ENCODE data around the gene GRIN1.

GRIN1 gene

DNA sequence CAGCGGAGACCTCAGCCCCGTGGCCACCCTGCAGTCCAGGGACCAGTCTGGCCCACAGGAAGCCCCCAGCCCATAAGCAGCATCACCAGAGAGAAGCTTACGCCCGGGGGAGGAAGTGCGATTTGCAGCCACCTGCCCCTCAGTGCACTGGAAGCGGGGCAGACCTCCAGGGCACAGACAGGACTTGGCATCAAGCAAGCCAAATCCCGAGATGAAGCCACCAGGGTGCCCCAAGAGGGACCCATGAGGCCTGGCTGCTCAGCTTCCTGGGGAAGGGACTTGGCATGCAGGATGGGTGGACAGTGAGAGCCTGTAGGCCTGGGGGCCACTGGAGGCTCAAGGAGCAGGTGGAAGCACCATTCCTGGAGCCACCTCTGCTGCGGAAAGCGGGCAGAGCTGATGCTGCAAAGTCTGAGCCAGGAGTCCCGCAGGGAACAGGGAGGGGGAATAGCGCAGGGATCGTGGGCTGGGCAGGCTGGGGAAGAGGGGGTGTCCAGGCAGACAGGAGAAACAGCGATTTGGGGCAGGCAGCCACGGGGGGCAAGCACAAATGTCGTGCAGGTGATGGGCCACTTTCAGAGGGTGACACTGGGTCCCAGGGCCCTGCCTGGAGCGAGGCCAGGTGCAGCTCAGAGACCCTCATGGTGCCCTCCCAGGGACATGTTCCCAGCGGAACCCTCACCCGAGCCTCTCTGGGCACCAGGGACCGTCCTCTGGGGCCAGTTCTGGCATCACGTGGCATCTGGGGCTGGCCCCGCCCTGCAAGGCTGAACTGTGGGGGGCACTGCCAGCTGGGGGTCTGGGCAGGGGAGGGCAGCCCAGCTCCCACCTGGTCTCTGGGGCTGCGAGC is 27.7 kb downstream of the GRIN1 start:
- DNase-seq = no peak

DNA sequence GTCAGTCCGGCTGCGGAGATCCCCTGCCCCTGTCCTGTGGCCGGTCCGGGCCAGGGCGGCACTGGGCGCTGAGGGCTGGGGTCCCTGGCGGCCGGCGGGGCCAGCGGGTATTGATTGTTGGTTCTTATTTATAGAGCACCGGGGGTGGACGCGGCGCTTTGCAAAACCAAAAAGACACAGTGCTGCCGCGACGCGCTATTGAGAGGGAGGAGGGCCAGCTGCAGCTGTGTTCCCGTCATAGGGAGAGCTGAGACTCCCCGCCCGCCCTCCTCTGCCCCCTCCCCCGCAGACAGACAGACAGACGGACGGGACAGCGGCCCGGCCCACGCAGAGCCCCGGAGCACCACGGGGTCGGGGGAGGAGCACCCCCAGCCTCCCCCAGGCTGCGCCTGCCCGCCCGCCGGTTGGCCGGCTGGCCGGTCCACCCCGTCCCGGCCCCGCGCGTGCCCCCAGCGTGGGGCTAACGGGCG is 28.4 kb downstream of the GRIN1 start:
- DNase-seq = no peak

DNA sequence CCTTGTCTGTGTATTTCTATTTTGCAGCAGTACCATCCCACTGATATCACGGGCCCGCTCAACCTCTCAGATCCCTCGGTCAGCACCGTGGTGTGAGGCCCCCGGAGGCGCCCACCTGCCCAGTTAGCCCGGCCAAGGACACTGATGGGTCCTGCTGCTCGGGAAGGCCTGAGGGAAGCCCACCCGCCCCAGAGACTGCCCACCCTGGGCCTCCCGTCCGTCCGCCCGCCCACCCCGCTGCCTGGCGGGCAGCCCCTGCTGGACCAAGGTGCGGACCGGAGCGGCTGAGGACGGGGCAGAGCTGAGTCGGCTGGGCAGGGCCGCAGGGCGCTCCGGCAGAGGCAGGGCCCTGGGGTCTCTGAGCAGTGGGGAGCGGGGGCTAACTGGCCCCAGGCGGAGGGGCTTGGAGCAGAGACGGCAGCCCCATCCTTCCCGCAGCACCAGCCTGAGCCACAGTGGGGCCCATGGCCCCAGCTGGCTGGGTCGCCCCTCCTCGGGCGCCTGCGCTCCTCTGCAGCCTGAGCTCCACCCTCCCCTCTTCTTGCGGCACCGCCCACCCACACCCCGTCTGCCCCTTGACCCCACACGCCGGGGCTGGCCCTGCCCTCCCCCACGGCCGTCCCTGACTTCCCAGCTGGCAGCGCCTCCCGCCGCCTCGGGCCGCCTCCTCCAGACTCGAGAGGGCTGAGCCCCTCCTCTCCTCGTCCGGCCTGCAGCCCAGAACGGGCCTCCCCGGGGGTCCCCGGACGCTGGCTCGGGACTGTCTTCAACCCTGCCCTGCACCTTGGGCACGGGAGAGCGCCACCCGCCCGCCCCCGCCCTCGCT is 29.0 kb downstream of the GRIN1 start:
- DNase-seq = no peak

DNA sequence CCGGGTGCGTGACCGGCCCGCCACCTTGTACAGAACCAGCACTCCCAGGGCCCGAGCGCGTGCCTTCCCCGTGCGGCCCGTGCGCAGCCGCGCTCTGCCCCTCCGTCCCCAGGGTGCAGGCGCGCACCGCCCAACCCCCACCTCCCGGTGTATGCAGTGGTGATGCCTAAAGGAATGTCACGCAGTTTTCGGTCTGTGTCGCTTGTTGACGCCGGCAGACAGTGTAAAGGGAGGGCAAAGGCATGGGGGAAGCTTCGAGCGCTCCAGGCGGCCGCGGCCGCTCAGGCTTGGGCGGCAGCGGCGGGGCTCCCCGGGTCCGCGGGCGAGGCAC is 29.6 kb downstream of the GRIN1 start:
- no peak for DNase-seq

DNA sequence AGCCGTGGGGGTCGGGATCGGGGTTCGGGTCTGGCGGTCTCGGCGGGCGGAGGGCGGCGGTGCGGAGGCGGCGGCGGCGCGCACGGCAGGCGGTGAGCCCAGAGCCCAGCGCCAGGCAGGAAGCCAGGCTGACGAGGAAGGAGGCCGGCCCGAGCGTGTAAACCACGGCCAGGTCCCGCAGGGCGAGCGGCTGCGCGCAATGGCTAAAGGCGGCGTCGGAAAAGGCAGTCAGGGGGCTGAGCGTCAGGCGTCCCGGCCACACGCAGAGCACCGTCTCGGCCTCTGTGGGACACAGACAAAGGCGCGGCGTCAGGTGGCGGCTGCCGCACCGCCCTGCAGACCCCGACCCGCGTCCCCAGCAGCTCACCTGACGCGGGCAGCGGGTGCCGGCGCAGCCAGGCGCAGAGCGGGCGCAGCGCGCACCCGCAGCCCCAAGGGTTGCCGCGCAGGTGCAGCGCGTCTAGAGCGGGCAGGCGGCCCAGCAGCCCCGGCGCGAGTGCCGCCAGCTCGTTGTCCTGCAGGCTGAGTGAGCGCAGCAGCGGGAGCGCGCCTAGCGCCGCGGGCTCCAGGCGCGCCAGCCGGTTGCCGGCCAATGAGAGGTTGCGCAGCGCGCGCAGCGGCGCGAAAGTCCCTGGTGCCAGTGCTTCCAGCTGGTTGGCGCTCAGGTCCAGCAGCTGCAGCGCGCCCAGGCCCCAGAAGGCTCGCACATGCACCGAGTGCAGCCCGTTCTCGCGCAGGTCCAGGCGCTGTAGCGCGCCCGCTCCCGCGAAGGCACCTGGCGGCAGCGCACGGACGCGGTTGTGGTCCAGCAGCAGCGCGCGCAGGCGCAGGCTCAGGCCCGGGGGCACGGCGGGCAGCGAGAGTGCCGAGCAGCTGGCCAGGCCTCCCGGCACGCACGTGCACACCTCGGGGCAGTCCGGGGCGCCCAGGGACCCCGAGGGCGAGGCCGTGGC is 30.2 kb downstream of the GRIN1 start:
- no peak for DNase-seq

DNA sequence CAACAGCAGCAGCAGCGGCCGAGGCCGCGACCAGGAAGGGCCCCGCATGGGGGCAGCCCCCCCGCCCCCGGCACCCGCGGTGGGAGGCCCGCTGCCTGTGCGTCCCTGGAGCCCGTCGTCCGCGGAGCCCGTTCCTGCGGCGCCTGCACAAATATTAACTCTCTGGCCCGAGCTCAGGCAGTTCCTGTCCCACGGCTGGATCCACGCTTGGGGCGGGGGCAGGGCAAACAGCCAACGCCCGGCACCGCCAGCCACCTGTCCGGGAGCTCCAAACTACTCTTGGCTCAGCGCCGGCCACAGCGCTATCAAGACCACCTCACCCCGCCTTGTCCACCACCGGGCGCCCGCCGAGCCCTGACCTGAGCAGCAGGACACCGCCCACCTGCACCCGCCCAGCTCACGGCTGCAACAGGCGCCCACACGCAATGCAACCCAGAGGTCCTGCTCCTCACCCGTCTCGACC is 31.0 kb downstream of the GRIN1 start, which contains the start of gene LRRC26:
TSS of gene LRRC26 (minus strand) at position 156 of the 463 bp plus-strand sequence. CDS start at position 48, 108 bp downstream.
- no peak for DNase-seq

DNA sequence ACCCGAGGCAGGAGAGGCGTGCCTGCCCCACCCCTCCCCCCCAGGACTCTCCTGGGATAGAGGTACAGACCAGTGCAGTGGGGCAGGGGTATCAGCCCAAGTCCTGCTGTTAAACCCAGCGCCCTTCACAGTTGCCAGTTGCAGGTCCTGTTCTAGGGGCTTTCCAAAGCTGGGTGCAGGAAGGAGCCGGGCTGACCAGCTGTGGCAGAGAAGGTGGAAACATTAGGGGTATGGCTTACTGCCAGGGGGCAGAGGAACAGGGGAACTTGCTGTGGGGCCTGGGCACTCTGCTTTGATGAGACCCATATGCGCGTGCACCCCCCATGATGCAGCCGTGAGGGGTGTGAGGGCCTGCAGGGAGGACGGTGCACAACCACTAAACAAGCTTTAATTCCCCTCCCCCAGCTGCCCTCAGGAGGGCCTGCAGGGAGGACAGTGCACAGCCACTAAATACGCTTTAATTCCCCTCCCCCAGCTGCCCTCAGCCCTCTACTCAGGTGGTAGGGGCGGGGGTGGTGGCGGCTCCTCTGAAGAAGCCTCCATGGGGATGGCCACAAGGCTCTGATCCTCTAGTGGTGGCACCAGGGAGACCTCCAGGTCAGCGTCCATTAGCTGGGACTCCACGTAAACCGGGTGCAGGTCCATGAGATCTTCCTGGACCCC is 31.7 kb downstream of the GRIN1 start:
- DNase-seq = no peak

DNA sequence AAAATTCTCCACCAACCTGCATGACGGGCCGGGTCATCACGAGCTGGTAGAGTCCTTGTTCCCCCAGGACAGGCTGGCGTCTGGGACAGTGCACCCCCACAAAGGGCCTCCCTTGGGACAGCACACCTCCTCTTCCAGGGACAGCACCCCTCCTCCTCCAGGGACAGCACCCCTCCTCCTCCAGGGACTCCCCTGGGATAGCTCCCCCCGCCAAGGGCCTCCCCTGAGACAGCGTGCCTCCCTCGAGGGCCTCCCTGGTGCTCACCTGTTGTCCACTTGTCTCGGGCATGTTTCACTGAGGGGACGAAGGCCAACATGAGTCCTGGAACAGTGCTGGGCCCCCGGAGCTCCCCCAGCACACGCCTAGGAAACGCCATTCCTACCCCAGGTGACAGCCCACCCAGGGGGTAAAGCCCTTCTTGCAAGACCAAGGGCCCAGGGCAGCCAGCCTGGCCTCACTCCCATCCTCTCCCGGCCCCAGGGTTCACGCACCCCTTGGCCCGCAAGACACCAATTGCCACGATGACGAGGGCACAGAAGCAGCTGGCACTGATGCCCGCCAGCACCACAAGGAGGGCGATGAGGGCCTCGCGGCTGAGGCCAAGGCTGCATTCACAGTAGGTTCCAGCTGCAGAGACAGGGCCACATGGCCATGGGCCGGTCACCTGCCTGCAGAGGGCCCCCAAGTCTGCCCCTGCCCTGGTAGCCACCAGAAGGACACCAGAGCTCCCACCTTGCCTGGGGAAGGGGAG is 32.4 kb downstream of the GRIN1 start:
- no peak for DNase-seq

DNA sequence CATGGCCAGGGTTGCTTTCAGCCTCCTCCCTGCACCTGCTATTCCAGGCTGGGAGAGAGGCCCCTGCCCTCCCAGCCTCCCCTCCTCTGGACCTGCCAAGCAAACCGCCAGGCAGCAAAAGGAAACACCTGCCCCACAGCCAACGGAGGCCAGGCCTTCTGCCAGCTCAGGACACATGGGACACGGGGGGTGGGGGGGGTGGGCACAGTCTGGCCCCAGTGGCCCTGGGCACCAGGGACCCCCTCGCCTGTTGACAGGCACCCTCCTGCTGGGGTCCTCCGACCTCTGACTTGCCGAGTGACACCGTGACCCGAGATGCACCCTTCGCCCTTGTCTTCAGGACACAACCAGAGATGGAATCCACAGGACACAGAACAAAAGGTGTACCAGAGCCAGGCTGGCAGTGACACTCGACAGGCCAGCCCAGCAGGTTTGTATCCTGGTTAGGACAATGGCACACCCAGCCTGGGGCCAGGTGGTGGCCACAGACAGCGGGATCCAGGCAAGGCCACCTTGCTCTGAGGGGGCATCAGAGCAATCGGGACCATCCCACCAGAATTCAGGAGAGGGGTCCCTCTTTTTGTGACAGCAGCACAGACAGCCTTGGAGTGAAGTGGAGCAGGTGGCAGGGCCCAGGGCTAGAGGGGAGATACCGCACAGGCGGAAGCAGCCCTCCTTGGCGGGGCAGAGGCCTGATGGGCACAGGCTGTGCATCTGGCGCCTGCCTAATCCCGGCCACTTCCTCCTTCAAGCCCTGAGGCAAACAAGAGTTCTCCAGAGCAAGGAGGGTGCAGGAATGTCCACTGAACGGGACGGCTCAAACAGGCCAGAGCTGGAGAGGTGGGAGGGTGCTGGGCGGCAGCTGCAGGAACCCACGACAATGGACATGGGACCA is 34.2 kb downstream of the GRIN1 start:
- DNase-seq = no peak

DNA sequence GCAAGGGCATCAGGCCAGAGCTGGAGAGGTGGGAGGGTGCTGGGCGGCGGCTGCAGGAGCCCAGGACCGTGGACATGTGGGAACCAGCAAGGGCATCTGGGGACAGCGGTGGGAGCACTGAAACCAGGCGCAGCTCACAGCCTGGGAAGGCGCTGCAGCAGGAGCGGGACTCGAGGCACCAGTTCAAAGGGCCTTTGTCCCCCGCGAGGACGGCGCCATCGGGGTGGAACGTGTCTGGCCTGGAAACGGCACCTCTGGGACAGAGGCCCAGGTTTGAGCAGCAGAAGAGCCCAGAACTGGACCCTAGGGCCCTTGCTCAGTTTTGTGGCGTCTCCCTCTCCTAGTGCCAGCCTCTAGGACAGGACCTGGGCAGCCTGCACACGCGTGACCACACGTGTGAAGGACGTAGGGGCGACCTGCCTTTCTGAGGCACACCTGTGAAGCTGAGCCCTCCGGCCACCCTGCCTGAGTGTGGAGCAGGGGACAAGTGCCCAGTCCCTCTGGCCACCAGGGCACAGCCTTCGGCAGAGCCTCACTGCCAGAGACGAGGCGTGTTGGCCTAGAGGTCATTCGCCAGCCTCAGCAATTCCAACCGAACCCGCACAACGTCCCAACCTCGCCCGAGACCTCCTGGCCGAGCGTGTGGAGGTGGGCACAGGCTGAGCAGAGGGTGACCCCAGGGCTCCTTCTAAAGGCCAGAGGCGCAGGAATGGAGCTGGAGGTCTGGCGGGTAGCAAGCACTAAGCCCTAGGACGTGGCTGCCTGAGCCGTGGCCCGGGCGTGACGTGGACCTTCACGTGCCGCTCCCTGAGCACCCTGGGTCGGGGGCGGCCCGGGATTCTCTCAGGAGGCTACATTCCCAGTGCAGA is 35.1 kb downstream of the GRIN1 start:
- DNase-seq = no peak

DNA sequence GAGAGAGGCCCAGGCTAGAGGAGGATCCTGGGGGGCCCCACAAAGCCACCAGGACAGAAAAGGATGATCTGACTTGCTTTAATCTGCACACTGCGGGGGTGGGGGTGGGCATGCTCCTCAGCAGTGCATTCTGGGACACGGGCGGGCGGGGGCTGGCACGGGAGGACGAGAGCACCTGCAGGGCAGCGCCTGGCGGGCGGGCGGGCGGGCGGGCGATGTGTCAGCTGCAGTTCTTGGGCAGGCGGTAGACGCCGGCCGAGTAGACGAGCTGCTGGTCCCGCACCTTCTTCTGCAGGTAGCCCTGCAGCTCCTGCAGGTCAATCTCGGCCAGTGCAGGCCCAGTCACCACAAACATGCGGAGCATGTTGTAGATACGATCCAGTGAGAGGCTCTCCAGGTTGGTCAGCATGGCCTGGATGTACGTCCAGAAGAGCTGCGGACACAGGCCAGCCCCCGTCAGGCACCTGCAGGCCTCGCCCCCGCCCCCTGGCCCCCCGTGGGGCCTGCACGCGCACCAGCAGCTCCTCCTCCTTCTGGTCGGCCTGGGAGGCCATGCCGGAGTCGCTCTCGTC is 35.9 kb downstream of the GRIN1 start:
- DNase-seq = no peak

DNA sequence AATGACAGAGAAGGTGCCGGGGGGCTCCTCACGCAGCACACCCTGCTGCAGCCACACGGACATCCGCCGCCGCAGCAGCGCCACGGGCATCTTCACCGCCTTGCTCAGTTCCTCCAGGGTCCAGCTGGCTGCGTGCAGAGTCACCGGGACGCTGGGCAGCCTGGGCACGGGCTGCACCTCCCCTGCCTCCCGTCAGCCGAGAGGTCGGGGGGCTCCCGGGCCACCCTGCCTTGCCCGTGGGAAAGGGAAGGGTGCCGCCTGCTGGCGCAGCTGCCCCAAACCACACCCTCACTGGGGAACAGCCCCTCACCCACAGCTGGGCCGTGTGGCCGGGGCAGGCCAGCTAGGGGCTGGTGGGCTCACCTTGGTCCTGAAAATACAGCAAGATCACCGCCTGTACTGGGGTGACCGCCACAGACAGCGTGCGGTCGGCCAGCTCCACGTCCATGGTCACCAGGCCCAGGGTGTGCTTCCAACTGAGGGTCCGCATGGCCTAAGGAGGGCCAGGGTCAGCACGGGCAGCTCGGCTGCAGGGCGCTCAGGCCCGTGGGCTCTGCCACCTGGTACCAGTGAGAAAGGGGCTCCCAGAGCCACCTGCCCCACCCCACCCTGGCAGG is 36.5 kb downstream of the GRIN1 start:
- DNase-seq = no peak

DNA sequence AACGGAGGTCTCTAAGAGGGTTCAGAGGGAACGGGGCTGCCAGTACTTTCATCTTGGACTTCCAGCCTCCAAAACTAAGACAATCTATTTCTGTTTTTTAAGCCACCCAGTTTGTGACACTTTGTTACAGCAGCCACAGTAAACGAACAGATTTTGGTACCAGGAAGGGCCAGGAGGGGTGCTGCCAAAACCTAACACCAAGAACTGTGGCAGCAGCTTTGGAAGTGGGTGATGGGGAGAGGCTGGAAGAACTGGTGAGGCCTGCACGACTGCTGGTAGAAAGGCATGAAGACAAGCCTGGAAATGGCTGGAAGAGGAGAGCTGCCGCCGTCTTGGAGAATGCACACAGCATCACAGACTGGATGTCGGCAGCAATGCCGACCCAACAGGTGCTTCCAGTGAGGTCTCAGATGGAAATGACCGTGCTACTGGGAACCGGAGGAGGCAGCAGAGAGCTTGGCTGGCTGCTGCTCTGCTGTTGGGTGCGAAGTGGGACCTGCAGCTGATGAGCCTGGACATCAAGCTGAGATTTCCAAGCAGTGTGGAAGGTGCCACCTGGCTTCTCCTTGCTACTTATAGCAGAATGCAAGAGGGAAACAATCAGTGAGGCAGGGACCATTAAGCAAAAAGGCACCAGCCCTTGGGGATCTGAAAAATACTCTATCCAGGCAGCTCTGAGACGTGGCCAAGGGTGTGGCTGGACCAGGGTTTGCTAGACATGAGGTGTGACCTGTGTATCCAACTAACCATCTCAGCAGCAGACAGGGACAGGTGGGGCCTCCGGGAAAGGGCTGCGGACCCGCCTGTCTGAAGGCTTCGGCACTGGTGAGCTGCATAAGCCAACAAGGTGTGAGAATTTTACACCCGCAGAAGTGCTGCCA is 37.6 kb downstream of the GRIN1 start:
- peak; percentile 23 for DNase-seq

DNA sequence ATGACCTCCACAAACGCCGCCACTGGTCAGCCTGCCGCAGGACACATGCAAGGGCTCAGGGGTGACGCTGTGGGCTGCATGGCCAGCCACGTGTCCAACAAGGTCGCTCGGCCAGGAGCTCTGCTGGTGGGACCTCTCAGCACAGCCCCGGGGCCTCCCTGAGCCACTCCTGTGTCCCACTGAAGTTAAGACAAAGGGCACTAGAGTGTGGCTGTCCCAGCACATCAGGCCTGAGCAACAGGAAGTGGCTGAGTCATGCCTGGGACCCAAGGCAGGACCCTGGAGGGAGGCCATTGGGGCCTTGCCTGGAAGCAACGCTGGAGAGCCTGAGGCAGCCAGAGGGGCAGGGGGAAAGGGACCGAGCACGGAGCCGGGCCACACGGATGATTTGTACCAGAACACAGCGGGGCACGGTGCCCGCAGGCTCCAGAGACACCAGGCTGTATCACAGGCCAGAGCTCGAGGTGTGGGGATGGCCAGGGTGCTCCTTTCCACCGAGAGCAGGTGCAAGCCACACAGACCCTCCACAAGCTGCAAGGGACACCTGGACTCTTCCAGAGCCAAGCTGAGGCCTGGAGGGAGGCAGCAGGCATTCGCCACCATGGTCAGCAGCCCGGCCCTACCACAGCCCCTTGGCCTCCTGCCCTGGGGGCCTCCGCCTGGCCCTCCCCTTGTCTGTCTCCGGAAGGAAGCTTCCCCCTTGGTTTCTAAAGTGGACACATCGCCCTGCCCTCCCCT is 39.4 kb downstream of the GRIN1 start:
- DNase-seq = no peak

DNA sequence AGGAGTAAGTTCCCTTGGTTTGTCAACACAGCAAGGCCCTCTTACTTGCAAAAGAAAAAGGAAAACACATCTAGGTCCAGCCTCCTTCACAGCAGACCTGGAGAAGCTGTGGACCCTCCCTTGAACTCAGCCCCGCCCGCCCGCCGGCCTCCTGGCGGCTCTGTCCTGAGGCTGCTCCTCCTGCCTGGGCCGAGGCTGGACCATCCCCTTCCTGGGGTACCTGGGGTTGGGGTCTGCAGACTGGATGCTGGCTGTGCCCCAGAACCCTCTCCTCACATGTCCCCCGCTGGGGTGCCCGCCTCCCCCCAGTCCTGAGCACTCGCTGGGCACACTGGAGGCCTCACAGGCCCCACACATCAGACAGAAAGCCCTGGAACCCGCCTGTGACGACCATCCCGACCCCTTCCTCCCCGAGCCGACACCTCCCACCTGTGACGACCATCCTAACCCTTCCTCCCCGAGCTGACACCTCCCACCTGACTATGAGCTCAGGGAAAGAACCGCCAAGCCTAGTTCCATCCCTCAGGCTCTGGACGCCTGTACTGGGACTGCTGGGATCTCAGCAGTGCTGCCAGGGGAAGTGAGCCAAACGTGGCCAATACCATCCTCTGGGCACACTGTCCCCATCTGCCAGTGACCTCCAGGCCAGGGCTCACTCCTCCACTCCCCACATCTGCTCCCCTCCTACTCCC is 40.1 kb downstream of the GRIN1 start:
- no peak for DNase-seq

DNA sequence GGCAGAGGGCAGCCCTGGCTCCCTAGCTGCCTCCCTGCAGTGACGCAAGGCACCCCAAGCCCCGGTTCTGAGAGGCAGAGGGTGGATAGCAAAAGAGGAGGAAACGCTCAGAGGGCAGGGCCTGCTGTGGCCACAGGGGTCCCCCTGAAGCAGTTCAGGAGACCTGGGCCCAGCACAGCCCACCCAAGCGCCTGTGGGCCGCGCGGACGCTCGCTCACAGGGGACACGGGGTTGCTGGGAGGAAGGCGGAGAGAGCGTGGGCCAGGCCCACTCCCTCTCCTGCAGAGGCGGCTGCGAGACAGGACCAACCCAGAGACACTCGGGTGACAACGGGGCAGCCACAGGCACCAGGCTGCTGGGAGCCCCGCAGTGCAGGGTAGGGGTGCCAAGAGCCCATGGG is 40.8 kb downstream of the GRIN1 start:
- DNase-seq = no peak

All from inflammatory macrophage treated with lipopolysaccharide for 4 hours (primary cell).